ENCODE results near the gene TMEM204.

TMEM204 gene

DNA sequence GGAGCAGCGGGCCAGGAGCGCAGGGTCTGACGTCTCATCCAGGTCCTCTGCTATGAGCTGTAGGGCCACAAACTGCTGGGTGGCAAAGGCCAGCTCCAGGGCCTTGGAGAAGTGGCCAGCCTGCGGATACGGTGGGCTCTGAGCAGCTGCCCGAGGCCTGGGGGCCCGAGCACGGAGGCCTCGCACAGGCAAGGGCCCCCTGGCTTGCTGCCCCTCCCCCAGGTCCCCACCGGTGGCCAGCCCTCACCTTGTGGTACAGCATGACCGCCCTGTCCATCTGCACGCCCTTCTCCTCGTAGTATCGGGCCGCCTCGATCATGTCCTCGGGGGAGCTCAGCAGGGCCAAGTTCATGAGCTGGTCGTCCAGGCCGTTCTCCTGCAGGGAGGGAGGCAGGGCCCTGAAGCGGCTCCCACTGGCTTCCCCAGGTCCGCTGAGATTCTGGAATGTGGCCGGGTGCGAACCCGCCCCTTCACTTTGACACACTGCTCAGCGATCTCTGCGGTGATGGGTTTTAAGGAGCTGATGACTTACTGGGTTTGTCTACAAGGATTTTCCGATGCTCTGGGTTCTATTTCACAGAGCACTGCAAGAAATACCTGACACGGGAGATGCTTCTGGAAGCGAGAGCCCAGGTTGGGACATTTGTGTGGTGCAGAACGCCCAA, 9.8 kb upstream of the TMEM204 start:
- no peak for DNase-seq

DNA sequence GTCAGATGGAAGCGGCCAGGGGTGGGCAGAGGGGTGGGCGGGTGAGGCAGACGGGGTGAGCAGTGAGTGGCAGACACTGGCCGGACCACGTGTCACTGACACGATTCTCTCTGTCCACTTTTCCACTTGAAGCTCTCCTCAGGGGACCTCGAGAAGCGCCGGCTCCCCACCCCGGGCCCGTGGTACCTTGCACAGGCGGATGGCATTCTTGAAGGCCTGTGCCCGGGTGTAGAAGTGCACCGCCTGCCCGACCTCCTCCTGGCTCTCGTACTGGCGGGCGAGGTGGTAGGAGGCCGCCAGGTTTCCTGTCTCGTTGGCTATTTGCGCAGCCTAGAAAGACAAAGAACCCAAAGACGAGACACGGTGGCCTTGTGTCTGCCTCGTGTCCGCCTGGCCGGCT, 9.1 kb upstream of the TMEM204 start:
- DNase-seq = no peak

DNA sequence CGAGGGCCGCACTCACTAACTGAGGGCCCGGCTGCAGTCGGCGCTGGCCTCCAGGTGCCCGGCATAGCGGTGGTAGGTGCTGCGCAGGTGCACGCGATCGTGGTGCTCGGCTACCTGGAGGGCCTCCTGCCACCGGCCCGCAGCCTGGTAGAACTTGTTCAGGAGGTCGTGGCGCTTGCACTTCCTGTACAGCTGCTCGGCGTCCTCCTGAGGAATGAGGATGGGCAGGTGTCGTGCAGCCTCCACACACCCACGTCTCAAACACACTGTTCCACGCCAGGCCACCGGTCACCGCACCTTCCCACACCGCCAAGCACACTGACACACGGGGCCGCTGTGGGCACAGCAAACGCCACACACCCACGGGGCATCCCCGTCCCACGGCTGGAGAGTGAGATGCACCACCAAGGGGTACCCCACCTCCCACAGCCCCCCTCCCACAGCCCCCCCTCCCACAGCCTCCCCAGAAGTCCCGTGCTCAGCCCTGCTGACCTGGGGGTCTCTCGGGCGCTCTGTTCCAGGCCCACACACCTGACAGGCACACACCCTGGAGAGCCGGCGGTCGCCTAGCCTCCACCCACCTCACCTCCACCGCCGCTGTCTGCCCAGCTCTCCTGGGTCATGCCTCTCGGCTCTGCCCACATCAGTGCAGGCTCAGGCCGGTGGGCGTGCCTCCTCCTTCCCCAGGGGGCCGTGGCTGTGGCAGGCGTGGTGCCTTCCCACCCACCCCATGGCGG, 7.4 kb upstream of the TMEM204 start:
- DNase-seq = peak; percentile 69

DNA sequence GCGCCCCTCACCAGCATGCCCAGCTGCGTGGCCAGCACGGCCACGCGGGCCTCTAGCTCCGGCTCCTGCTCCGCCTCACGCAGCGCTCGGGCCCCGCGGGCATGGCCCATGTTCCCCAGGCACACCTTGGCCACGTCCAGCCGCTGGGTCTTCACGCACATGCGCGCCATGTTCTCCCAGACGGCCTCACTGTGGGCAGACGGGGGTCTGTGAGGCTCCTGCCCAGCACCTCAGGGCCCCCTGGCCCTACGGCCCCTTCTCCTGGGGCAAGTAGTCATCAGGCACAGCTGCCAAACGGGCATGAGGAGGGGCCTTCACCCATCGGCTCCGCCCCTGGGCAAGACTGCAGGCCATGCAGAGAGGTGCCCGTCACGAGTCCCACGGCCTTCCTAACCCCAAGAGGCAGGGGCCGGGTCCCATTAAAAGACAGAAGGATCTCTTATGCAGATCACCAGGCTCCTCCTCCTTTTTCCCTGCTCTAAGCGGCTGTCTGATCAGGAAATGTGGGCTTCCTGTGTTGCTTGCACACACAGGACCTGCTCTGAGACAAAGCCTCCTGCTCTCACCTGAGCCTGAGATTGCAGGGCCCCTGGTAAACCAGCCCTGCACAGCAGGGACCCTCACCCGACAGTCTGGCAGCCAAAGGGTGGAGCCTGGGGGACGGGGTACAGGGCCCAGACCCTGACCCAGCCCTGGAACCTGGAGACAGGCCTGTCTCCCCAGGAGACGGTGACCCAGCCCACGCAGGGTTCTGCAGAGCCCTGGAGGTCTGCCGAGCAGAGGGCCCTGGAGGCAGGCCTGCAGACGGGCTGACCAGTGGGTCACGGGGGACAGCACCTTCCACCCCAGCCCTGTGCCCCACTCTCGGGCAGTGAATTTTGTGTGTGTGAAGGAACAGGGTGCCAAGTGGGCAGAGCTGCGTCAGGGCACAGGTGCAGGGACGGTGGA, 6.6 kb upstream of the TMEM204 start:
- DNase-seq = no peak

DNA sequence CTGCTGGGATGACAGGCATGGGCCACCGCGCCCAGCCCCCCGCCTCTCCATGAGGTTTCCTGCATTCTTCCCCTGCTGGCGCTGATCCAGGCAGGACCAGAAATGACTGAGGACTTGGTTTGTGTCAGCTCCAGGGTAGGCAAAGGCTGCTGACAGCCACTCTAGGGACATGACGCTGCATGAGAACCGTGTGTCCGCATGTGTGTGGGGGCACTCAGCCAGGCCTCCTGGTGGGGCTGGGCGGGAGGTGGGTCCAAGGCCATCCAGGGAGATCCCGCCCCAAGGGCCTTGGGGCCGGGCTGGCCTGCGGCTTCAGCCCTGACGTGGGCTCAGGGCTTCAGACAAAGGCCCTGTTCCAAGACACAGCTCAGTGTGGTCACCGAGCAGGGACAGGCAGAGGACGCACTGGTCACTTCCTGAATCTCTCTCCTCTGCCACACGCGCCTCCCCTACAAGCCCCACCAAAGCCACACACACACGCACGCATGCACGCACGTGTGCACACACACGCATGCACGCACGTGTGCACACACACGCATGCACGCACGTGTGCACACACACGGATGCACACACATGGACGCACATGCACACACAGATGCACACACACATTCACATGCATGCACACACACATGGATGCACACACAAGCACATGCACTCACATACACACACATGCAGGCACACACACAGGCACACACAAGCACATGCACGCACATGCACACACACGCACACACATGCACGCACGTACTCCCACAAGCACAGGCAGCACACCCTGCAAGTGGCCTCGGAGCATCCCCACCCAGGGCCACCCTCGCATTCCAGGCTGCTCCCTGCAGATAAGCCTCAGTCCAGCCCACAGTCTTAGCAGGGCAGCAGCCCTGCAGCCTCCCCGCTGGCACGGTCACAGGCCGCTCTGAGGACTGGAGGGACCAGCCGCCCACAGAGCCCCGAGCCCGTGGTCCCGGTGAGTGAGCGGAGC, 5.3 kb upstream of the TMEM204 start:
- no peak for DNase-seq

DNA sequence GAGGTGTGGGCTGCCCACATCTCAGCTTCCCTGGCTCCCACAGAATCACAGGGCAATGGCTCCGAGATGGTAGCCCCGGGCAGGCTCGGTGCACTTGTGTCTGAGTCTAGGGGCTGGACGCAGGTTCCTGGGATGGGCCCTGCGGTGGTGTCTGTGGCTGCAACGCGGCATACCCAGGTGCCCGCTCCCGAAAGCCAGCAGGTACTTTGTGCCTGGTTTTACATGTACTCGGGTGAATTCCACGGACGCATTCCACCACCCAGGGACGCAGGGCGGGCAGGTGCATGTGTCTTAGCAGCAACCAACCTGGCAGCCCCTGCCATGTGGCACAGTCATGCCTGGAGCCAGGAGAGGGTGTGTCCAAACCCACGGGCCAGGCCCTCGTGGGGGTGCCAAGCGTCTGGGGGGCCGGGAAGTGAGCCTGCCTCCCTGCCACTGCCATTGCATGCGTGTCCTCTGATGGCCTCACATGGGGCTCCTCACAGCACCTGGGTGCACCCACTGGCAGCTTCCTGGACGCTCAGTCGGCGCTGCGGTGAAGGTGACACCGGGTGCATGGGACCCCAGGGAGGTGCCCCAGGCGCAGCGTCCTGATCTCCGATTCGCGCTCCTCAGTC, 4.4 kb upstream of the TMEM204 start:
- DNase-seq = no peak

DNA sequence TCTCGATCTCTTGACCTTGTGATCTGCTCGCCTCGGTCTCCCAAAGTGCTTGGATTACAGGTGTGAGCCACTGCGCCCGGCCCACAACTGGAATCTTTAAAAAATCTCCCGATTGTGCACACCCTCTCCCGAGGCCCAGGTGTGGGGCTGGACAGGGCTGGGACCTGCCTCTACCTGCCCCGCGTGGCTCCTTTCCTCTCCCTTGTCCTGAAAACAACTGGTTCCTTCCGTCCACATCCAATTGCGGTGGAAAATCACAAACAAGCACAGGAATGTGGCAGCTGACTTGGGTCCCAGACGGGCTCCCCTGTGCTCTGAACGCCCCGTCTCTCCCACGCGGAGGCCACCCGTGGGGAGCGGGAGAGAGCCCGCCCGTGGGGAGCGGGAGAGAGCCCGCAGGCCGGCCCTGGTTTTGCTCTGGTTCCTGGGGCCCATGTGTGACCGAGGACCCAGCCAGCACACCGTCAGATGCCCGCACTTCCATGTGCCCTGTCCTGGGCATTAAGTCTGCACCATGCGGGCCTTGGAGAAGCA, 3.0 kb upstream of the TMEM204 start:
- DNase-seq = no peak

DNA sequence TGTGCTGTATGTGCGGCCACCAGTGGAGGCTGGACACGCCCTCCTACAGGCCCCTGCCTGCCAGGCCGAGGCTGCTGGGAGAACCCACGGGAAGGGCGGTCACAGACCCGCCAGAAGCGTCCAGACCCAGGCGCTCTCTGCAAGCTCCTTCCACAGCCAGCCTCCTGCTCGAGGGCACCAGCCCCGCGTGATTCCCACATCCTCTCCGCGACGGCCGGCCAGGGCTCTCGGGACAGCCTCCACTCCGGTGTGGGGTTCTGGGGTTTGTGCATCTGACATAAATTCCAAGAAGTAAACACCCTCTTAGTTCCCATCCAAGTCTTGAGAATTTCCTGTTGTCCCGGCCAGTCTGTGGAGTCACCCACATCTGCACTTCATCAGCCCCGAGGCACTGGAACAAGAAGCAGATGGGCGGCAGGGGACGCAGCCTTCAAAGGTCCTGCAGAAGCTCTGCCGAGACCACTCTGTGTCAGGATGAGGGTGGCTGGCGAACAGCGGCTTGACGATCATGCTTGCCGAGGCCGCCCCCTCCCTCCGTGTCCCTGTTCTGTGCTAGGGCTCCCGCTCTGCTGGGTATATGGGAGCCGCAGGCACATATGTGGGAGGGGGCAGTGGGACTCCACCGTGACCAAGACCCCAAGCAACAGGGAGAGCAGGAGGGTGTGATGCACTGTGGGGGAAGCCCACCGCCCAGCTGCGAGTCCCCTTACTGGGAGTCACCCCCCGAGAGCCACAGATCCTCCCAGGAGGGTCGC, 2.4 kb upstream of the TMEM204 start:
- no peak for DNase-seq

DNA sequence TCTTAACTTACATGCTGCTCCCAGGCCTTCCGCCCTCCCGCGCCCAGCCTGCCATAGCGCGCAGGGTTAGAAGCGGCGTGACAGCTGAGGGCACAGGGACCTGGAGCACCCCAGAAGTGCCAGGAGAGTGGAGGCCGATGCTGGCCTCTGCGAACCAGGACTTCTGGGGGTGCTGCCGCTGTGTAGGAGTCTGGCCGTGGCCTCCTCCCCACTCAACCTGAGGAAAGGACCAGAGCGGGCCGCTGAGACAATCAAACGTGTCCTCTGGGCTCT, 1.9 kb upstream of the TMEM204 start:
- no peak for DNase-seq

DNA sequence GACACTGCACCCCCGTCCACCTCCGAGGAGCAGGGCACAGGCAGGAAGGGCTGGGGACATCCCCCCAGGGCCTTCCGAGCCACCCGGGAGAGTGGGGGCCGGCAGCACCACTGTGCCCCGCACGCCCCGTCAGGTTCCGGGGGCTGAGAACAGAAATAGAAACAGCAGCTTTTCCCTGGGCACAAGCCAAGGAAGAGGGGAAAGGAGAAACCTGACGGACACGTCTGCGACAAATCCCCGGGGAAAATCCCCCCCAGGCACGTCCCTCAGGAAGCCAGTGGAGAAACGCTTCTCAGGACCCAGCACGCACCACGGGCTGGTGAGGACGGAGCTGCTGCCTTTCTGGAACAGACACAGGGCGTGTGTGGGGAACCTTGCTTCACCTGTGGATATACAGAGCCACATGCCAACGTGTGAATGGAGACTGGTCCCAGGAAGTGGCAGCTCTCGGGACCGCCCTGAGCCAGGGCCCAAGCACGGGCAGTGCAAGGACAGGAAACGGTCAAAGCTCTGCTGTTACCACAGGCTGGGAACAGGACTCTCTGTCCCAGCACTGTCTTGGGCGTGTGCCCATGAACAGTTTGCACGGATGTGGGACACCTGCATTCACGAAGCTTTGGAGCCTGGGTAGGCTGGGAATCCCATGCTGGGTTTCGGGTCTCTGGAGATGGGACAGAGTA, 1.2 kb upstream of the TMEM204 start:
- no peak for DNase-seq

DNA sequence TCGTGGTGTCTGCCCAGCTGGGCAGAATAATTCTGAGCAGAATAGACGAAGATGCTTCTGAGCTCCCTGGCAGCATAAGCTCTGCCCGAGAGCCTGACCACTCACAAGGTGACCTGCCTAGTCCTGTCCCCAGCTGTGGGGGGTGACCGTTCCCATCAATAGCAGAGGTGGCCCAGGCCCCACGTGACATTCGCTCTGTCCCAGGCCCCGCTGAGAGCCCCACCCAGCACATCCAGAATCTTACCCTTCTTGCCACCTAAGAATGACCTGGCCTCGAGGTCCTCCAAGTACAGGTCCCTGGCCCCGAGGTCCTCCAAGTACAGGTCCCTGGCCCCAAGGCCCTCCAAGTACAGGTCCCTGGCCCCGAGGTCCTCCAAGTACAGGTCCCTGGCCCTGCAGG, 695 bp upstream of the TMEM204 start:
- DNase-seq = no peak

DNA sequence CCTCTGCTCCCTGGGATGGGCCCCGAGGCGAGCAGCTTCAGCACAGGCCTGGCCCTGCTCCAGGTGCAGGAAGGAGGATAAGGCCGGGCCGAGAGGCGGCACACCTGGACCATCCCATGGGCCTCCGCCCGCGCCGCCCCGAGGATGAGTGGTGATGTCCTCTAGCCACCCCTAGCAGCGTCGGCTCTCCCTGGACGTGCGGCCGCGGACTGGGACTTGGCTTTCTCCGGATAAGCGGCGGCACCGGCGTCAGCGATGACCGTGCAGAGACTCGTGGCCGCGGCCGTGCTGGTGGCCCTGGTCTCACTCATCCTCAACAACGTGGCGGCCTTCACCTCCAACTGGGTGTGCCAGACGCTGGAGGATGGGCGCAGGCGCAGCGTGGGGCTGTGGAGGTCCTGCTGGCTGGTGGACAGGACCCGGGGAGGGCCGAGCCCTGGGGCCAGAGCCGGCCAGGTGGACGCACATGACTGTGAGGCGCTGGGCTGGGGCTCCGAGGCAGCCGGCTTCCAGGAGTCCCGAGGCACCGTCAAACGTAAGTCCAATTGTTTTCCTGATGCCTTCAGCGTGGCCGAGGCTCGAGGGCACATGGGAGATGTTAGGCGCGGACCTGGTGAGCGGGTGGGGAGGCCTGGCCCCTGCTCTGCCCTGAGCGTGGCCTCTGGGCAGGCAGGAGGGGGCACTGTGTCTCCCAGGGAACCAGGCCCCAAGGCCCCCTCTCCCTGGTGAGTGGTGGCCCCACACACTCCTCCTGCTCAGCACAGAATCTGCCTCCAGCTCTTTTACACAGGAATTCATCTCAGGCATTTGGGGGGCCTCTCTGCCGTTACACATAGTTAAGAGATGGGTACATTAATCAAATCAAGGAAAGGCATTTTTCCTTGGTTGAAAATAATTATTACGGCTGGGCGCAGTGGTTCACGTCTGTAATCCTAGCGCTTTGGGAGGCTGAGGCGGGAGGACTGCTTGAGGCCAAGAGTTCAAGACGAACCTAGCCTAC, 855 bp downstream of the TMEM204 start:
- DNase-seq = peak; percentile 74

DNA sequence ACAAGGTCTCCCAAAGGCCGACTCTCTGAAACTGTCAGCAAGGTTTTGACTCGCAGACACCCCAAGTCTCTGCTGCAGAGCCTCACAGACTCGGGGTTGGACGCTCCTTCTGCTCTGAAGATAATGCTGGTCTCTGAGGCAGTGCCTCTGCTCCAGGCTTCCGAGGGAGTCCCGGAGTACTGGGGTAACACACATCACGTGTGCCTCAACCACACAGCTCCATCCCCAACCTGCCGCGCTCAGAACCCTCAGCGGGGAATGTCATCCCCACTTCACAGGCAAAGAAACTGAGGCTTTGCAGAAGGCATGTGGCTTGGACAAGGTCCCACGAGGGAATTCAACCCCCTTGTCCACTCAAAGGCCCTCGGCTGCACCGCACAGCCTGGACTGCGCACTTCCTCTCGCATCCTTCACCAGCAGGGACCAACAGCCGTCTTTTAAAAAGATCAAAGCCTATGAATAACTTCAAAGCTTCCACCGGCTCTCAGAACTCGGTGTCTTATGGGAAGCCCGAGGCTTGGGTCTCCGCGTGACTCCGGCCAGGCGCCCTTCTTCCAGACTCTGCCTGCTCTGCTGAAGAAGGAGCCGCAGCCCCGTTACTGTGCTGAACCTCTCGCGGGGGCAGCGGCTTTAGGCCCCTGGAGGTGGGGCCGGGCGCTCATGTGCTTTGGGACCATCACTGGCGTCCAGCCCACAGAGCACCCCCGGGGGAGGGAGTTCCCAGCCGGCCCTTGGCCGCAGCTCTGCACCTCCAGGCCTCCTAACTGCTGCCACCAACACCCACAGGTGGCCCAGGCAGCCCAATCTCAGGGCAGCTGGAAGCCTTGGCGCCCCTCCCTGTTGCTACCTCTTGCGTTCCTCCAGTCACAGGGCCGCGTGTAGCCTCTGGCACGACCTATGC, 2.2 kb downstream of the TMEM204 start:
- DNase-seq = peak; percentile 68

DNA sequence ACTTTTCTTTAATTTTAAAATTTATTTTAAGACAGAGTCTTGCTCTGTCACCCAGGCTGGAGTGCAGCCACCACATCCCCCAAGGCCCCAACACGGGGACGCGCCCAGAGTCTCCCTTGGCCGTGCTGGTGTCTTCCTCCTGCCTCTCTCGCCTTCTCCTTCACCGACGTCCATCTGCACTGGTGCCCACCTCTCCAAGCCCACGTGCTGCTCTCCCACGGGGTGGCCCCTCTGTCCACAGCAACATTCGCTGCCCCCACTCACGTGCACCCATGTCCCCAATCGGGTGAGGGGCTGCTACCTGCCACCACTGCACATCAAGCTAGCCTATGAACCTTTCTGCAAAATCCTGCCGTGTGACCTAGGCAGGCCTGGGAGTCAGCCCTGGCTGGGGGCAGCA, 3.1 kb downstream of the TMEM204 start:
- no peak for DNase-seq

DNA sequence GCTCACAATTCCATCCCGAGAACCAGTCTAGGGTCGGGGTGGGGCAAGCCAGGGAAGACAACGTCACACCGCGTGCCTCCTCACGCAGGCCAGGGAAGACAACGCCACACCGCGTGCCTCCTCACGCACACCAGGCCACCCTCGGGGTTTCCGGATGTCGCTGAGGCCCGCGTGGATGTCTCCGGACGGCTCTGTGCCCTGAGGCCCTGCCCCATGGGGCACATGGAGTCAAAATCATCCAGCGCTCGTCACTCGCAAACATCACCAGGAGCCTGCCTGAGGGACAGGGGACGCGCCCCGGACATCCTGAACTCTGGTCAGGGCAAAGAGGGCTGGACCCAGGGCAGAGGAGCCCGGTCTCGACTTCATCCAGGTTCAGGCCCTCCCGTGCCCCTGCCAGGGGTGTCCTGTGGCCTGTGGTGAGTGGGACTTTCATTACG, 3.7 kb downstream of the TMEM204 start:
- DNase-seq = no peak

DNA sequence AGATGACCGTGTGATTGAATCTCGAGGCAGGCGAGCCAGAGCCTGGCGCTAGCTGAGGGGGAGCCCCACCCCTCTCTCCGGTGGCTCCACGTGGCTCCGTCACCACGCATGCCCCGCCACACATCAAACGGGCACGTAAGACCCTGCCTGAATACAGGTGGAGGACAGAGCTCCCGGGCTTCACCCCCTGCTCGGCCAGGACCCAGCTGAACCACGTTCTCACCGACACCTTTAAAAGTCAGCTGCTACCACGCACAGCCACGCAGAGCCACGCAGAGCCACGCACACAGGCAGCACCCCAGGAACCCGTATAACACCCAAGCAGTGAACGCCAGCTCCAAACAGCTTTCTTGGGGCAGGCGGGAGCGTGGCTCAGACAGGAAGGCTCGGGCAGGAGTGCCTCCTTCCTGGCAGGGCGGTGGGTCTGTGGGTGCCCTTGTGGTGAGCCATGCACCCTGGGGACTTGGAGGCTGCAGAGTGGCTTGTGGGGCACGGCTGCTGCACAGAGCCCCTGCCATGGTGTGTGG, 4.4 kb downstream of the TMEM204 start:
- no peak for DNase-seq

DNA sequence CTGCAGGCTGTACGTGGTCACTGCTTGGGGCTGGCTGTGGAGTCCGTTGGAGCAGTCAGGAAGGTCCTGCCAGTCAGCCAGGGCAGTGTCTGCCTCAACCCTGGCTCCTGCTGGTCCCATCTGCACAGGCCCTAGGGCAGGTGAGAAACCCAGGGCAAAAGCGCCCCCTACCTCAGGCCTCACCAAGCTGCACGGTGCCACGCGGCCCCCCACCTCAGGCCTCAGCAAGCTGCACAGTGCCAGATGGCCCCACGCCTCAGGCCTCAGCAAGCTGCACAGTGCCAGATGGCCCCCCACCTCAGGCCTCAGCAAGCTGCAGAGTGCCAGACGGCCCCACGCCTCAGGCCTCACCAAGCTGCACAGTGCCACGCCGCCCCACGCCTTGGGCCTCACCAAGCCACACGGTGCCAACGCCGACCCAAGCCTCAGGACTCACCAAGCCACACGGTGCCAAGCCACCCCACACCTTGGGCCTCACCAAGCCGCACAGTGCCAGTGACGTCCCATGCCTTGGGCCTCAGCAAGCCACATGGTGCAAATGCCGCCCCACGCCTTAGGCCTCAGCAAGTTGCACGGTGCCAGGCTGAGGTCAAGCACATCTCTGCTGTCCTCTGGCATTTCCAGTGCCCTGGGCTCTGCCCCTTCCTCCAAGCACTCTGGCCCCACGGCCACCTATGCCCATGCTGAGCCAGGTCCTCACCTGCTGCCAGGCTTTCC, 5.5 kb downstream of the TMEM204 start:
- no peak for DNase-seq
